PC-3 (cell line): ENCODE data around the gene CHD5. TPM values are rescaled to one million over a fixed set of nuclear protein-coding genes. Genes with fewer than 3 reads are reported as not detected.

Source experiments
- ATAC-seq: fragments of 200-7000 bp; cut with Tn5 transposase; 2 replicates; pipeline ENCODE4 v1.9.1; 2020; ENCODE audit warnings: mild to moderate bottlenecking, moderate library complexity
- BruUV-seq: library from RNA; stranded (reverse); fragments of 400-500 nt; replicated peaks from 2 replicates; lab custom pipeline; 2021; lab: Mats Ljungman, UMichigan
- CTCF ChIA-PET: fragments of 300-600 bp; sonication (Branson Sonifier 250); formaldehyde crosslinking; loops from one replicate; lab custom pipeline; 2022; ENCODE audit warnings: antibody characterized with exemption; lab: Charles Lee
- POLR2A ChIA-PET: fragments of 300-600 bp; sonication (Branson Sonifier 250); formaldehyde crosslinking; loops from one replicate; lab custom pipeline; 2022; ENCODE audit warnings: antibody characterized with exemption; ENCODE audit not compliant: unreplicated experiment; lab: Charles Lee
- DNase-seq: peaks from one replicate; pipeline ENCODE4 v3.0.0-alpha.2; 2015
- H2AFZ ChIP-seq: fragments of 300-600 bp; sonication (generic); 2 replicates; pipeline ENCODE4 v1.6.0; 2016; ENCODE audit warnings: antibody characterized with exemption, low read length
- H3F3A ChIP-seq: fragments of 300-600 bp; sonication (generic); one replicate; pipeline ENCODE4 v1.6.0; 2017; ENCODE audit warnings: antibody characterized with exemption, low read length, control low read depth, mild to moderate bottlenecking; ENCODE audit not compliant: unreplicated experiment
- H3K27ac ChIP-seq: fragments of 300-600 bp; sonication (generic); 2 replicates; pipeline ENCODE4 v1.5.1; 2016; ENCODE audit warnings: mild to moderate bottlenecking, low read length
- H3K27me3 ChIP-seq: fragments of 300-600 bp; sonication (generic); 2 replicates; pipeline ENCODE4 v1.6.1; 2016; ENCODE audit warnings: low read length, mixed read lengths
- H3K36me3 ChIP-seq: fragments of 300-600 bp; sonication (generic); 2 replicates; pipeline ENCODE4 v1.6.1; 2016; ENCODE audit warnings: low read depth, mixed run types, low read length, mixed read lengths
- H3K4me1 ChIP-seq: fragments of 300-600 bp; sonication (generic); 2 replicates; pipeline ENCODE4 v1.5.1; 2016; ENCODE audit warnings: low read length; ENCODE audit not compliant: insufficient read depth
- H3K4me2 ChIP-seq: fragments of 300-600 bp; sonication (generic); 2 replicates; pipeline ENCODE4 v1.6.0; 2016; ENCODE audit warnings: low read length
- H3K4me3 ChIP-seq: fragments of 300-600 bp; sonication (generic); 2 replicates; pipeline ENCODE4 v1.5.1; 2016; ENCODE audit warnings: mild to moderate bottlenecking, low read length, mixed read lengths
- H3K79me2 ChIP-seq: fragments of 300-600 bp; sonication (generic); 2 replicates; pipeline ENCODE4 v1.6.1; 2017; ENCODE audit warnings: low read length, mixed read lengths
- H3K9ac ChIP-seq: fragments of 300-600 bp; sonication (generic); 2 replicates; pipeline ENCODE4 v1.6.0; 2016; ENCODE audit warnings: mild to moderate bottlenecking, low read length
- H3K9me2 ChIP-seq: fragments of 300-600 bp; sonication (generic); replicated peaks from 2 replicates; pipeline ENCODE4 v1.6.1; 2016; ENCODE audit warnings: mixed run types, low read length, mixed read lengths
- H3K9me3 ChIP-seq: fragments of 300-600 bp; sonication (generic); 2 replicates; pipeline ENCODE4 v1.6.1; 2016; ENCODE audit warnings: low read length, mixed read lengths
- H4K20me1 ChIP-seq: fragments of 300-600 bp; sonication (generic); 2 replicates; pipeline ENCODE4 v1.6.1; 2016; ENCODE audit warnings: low read length, mixed read lengths
- EZH2 ChIP-seq: fragments of 300-600 bp; sonication (generic); IDR thresholded peaks from one replicate; pipeline ENCODE4 v1.6.1; 2017; ENCODE audit warnings: antibody characterized with exemption, mild to moderate bottlenecking, low read length; ENCODE audit not compliant: unreplicated experiment
- EZH2phosphoT487 ChIP-seq: fragments of 300-600 bp; sonication (generic); IDR thresholded peaks from 2 replicates; pipeline ENCODE4 v1.6.1; 2018; ENCODE audit warnings: mild to moderate bottlenecking, antibody characterized with exemption, low read length, borderline replicate concordance
- intact Hi-C: fragments of 100-400 bp; cut with micrococcal nuclease; formaldehyde crosslinking; loops from 2 replicates; pipeline ENCODE4 v1.9.0; 2023
- total RNA-seq: library from RNA; depleted of rRNA; stranded (reverse); fragments of >200 nt; gene quantifications from 2 replicates; pipeline ENCODE4 v1.2.3, GENCODE V29; 2014
- TF ChIP-seq, protein P1 (sequence below): fragments of 300-600 bp; sonication (generic); conservative IDR thresholded peaks from 2 replicates; pipeline ENCODE4 v1.5.1; 2017; ENCODE audit warnings: antibody characterized with exemption, low read depth, mild to moderate bottlenecking, low read length

The CHD5 gene
- total RNA-seq, 1 experiment from 2014 or later = 0.55 TPM

- DNase-seq = no peak
- Histone ChIP-seq H3K9me3 (no peaks in the 10 kb centered on the region), H4K20me1 (no peaks in the 10 kb centered on the region), H3K36me3 (no peaks in the 10 kb centered on the region), H3F3A (no peaks in the 10 kb centered on the region), H2AFZ (no peak overlapping the region), H3K4me3 (no peak overlapping the region), H3K9me2 (no peaks in the 10 kb centered on the region), H3K9ac (no peak overlapping the region), H3K27ac (no peak overlapping the region), H3K27me3 (no peaks in the 10 kb centered on the region), H3K4me1 (no peaks in the 10 kb centered on the region), H3K4me2 (no peak overlapping the region), H3K79me2 (no peaks in the 10 kb centered on the region)
- CTCF ChIA-PET = interaction anchor here (0.6 to 0.7 kb wide), 2 partner anchors 157 to 312 kb away, joined by 4 read pairs; no protein-coding TSS in a partner anchor
- TF ChIP-seq EZH2 (no peak), EZH2phosphoT487 (no peak)
- TF ChIP-seq, protein P1, sequence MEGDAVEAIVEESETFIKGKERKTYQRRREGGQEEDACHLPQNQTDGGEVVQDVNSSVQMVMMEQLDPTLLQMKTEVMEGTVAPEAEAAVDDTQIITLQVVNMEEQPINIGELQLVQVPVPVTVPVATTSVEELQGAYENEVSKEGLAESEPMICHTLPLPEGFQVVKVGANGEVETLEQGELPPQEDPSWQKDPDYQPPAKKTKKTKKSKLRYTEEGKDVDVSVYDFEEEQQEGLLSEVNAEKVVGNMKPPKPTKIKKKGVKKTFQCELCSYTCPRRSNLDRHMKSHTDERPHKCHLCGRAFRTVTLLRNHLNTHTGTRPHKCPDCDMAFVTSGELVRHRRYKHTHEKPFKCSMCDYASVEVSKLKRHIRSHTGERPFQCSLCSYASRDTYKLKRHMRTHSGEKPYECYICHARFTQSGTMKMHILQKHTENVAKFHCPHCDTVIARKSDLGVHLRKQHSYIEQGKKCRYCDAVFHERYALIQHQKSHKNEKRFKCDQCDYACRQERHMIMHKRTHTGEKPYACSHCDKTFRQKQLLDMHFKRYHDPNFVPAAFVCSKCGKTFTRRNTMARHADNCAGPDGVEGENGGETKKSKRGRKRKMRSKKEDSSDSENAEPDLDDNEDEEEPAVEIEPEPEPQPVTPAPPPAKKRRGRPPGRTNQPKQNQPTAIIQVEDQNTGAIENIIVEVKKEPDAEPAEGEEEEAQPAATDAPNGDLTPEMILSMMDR = no peak
- POLR2A ChIA-PET = no interaction called here
- intact Hi-C loops = no loop called here
- no TSS peak for BruUV-seq
- no peak for ATAC-seq
Observed at GRCh38 chr1:6087958-6088357, 92.2 kb downstream of the CHD5 start.

DNA sequence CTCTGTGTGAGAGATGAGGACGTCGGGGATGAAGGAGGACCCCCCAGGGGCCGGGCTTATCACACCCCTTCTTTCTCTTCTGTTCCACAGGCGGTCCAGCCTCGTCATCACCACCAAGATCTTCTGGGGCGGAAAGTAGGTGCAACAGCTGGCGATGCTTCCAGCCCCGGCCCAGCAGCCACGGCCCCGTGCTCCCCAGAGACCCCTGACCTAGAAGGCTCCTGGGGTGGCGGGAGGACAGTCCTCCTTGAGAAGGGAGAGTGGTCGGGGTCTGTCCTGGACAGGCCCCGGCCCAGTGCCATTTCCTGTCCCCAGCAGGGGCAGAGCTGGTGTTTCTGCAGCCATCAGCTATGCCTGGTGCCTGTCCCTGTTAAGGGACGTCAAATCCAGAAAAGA lies 92.7 kb downstream of the CHD5 start:
- Histone ChIP-seq H3K9me3 (no peaks in the 10 kb centered on the region), H3K9me2 (no peaks in the 10 kb centered on the region), H3K4me3 (no peak overlapping the region), H3K79me2 (no peaks in the 10 kb centered on the region), H3K36me3 (no peaks in the 10 kb centered on the region), H4K20me1 (no peaks in the 10 kb centered on the region), H2AFZ (no peak overlapping the region), H3K4me1 (no peaks in the 10 kb centered on the region), H3K27ac (no peak overlapping the region), H3K4me2 (no peak overlapping the region), H3K27me3 (no peaks in the 10 kb centered on the region), H3F3A (no peaks in the 10 kb centered on the region), H3K9ac (no peak overlapping the region)
- intact Hi-C loops = no loop called here
- ATAC-seq (no peak), DNase-seq (no peak)
- TF ChIP-seq EZH2phosphoT487 = no peak
- TF ChIP-seq EZH2 = no peak
- TF ChIP-seq, protein P1 = no peak
- POLR2A ChIA-PET = no interaction called here
- BruUV-seq = no TSS peak
- CTCF ChIA-PET = interaction anchor here (0.7 kb wide), 1 partner anchor 312 kb away, joined by 4 read pairs; no protein-coding TSS in a partner anchor

DNA sequence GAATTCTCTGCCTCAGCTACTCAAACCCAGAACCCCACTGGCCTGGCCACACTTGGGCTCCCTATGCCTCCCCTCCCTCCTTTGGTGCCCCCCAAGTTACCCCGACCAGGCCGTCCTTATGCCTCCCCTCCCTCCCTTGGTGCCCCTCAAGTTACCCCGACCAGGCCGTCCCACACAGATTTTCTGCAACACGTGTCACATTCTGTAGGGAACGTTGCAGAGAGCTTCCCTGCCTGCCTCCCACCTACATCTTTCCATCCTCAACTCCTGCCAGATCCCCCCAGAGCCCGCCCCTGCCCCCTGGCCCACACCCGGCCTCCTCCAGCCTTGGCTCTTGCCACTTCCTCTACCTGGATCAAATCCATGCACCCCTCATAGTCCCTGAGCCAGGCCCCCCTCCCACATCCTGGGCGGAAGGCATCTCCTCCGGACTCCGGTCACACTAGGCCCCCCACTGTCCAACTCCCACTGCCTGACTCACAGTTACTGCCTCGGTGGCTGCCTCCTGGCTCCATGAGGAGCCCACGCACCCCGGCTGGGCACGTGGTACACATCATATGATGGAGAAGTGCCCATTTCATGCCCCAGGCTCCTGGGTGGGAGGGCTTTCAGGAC lies 93.3 kb downstream of the CHD5 start:
- TF ChIP-seq EZH2 = no peak
- TF ChIP-seq, protein P1 = no peak
- no peak for TF ChIP-seq EZH2phosphoT487
- ChIA-PET POLR2A (no interaction called here), CTCF (no interaction called here)
- Histone ChIP-seq H2AFZ (no peak overlapping the region), H3K9me3 (no peaks in the 10 kb centered on the region), H3K4me3 (no peak overlapping the region), H3K27me3 (no peaks in the 10 kb centered on the region), H4K20me1 (no peaks in the 10 kb centered on the region), H3K4me1 (no peaks in the 10 kb centered on the region), H3K9ac (no peak overlapping the region), H3K4me2 (no peak overlapping the region), H3K79me2 (no peaks in the 10 kb centered on the region), H3K9me2 (no peaks in the 10 kb centered on the region), H3K36me3 (no peaks in the 10 kb centered on the region), H3F3A (no peaks in the 10 kb centered on the region), H3K27ac (no peak overlapping the region)
- ATAC-seq (no peak), DNase-seq (no peak)
- intact Hi-C loops = no loop called here
- BruUV-seq = no TSS peak
